ENCODE data around the gene RNF225.

The RNF225 gene

GRCh38 chr19:58392945-58393724 lies 2.3 kb upstream of the RNF225 start:
- Histone ChIP-seq H3K9me3 (ENCODE audit: low read length) (no peaks in the 10 kb centered on the region), H3K36me3 (ENCODE audit: insufficient read depth, low read length) (peaks cover 76% of the 10 kb centered on the region), H2AFZ (ENCODE audit: low read length) (no peak overlapping the region), H4K20me1 (ENCODE audit: insufficient read depth, low read length) (no peaks in the 10 kb centered on the region), H3K27me3 (ENCODE audit: insufficient read depth, low read length) (no peaks in the 10 kb centered on the region), H3K4me1 (ENCODE audit: insufficient read depth, low read length, severe bottlenecking) (peaks cover 16% of the 10 kb centered on the region), H3K9ac (ENCODE audit: low read length) (no peak overlapping the region), H3K4me2 (ENCODE audit: low read length) (no peak overlapping the region), H3F3A (ENCODE audit: insufficient read depth, low read length) (0 out of 2 replicates have a peak, but pooled peaks cover 4% of the 10 kb centered on the region), H3K4me3 (ENCODE audit: low read depth, low read length, poor library complexity, severe bottlenecking) (no peak overlapping the region), H3K27ac (ENCODE audit: low read depth, low read length, poor library complexity, severe bottlenecking) (no peak overlapping the region), H3K79me2 (ENCODE audit: insufficient read depth, low read length) (peaks cover 11% of the 10 kb centered on the region), H3K9me2 (ENCODE audit: low read depth, low read length) (no peaks in the 10 kb centered on the region)
- TF ChIP-seq EZH2 (IDR thresholded peaks at IDR 0.05; ENCODE audit: borderline replicate concordance, low read length), result no peak
- TF ChIP-seq, protein P1, sequence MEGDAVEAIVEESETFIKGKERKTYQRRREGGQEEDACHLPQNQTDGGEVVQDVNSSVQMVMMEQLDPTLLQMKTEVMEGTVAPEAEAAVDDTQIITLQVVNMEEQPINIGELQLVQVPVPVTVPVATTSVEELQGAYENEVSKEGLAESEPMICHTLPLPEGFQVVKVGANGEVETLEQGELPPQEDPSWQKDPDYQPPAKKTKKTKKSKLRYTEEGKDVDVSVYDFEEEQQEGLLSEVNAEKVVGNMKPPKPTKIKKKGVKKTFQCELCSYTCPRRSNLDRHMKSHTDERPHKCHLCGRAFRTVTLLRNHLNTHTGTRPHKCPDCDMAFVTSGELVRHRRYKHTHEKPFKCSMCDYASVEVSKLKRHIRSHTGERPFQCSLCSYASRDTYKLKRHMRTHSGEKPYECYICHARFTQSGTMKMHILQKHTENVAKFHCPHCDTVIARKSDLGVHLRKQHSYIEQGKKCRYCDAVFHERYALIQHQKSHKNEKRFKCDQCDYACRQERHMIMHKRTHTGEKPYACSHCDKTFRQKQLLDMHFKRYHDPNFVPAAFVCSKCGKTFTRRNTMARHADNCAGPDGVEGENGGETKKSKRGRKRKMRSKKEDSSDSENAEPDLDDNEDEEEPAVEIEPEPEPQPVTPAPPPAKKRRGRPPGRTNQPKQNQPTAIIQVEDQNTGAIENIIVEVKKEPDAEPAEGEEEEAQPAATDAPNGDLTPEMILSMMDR (IDR thresholded peaks at IDR 0.05; ENCODE audit: low read length), result no peak

- Histone ChIP-seq H3K4me2 (ENCODE audit: low read length) (no peak overlapping the region), H3K9me3 (ENCODE audit: low read length) (no peaks in the 10 kb centered on the region), H3K9ac (ENCODE audit: low read length) (no peak overlapping the region), H3K79me2 (ENCODE audit: insufficient read depth, low read length) (peaks cover 6% of the 10 kb centered on the region), H2AFZ (ENCODE audit: low read length) (no peak overlapping the region), H3K27me3 (ENCODE audit: insufficient read depth, low read length) (no peaks in the 10 kb centered on the region), H4K20me1 (ENCODE audit: insufficient read depth, low read length) (no peaks in the 10 kb centered on the region), H3K9me2 (ENCODE audit: low read depth, low read length) (no peaks in the 10 kb centered on the region), H3K27ac (ENCODE audit: low read depth, low read length, poor library complexity, severe bottlenecking) (no peak overlapping the region), H3F3A (ENCODE audit: insufficient read depth, low read length) (0 out of 2 replicates have a peak, but pooled peaks cover 4% of the 10 kb centered on the region), H3K4me3 (ENCODE audit: low read depth, low read length, poor library complexity, severe bottlenecking) (no peak overlapping the region), H3K4me1 (ENCODE audit: insufficient read depth, low read length, severe bottlenecking) (peaks cover 11% of the 10 kb centered on the region), H3K36me3 (ENCODE audit: insufficient read depth, low read length) (peaks cover 71% of the 10 kb centered on the region)
- TF ChIP-seq, protein P1 (IDR thresholded peaks at IDR 0.05; ENCODE audit: low read length), result no peak
- no peak for TF ChIP-seq EZH2 (IDR thresholded peaks at IDR 0.05; ENCODE audit: borderline replicate concordance, low read length)
Observed at GRCh38 chr19:58393725-58394033, 1.8 kb upstream of the RNF225 start.

DNA sequence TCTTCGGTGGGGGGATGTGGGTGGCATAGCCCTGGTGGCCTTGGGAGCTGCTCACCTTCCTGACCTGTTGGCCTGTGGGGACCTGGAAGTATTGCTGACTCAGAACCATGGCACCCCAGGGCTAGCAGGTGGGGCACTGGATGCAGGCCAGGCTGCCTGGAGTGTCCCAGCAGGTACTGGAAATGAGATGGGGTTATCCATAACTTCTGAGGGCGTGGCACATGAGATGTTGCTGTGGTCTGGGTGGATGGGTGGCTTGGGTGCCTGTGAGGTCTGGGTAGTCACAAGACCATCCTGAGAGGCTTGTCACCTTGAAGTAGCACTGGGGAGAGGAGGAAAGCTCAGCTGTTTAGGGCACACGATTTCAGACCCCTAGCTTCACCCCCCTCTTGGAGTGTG lies 636 bp upstream of the RNF225 start:
- Histone ChIP-seq H3K27me3 (ENCODE audit: insufficient read depth, low read length) (no peaks in the 10 kb centered on the region), H3K27ac (ENCODE audit: low read depth, low read length, poor library complexity, severe bottlenecking) (no peak overlapping the region), H3F3A (ENCODE audit: insufficient read depth, low read length) (no peaks in the 10 kb centered on the region), H4K20me1 (ENCODE audit: insufficient read depth, low read length) (no peaks in the 10 kb centered on the region), H3K9me3 (ENCODE audit: low read length) (no peaks in the 10 kb centered on the region), H3K4me2 (ENCODE audit: low read length) (no peak overlapping the region), H3K4me3 (ENCODE audit: low read depth, low read length, poor library complexity, severe bottlenecking) (no peak overlapping the region), H3K9ac (ENCODE audit: low read length) (no peak overlapping the region), H3K36me3 (ENCODE audit: insufficient read depth, low read length) (peaks cover 62% of the 10 kb centered on the region), H3K79me2 (ENCODE audit: insufficient read depth, low read length) (no peaks in the 10 kb centered on the region), H2AFZ (ENCODE audit: low read length) (no peak overlapping the region), H3K4me1 (ENCODE audit: insufficient read depth, low read length, severe bottlenecking) (peaks cover 5% of the 10 kb centered on the region), H3K9me2 (ENCODE audit: low read depth, low read length) (no peaks in the 10 kb centered on the region)
- no peak for TF ChIP-seq EZH2 (IDR thresholded peaks at IDR 0.05; ENCODE audit: borderline replicate concordance, low read length)
- TF ChIP-seq, protein P1 (IDR thresholded peaks at IDR 0.05; ENCODE audit: low read length), result no peak
